ENCODE measurements around the gene SPATS2. TPM values are rescaled to one million over a fixed set of nuclear protein-coding genes. Genes with fewer than 3 reads are reported as not detected.
"Not testable (repeated sequence)": the region's sequence is repeated elsewhere in the genome, so short reads cannot be mapped to it uniquely, and the experiment has no call there.

SPATS2 gene
- total and polyA plus RNA-seq, 10 of the 15 experiments (the other 5 are each of a cell fraction or from before 2014, with no cell fraction given), result 9.0 to 54.2 (median 27.5) TPM

DNA sequence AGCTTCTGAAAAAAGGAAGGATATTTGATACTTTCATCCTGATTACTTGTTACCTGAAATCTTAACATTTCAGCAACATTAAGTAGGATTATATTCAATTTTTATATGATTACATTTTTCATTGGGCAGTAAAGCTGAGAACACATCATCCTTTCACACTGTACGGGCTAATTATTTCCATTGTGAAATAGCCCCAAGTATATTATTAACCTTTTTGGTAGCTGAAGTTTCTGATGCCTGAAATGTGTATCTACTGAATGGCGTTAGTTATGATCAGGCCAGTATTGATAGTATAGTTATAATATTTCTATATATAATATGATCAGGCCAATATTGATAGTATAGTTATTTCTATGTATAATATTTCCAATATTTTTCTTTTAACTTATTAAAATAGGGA is 10.1 kb downstream of the SPATS2 start (continued):
- TF ChIP-seq, protein P1, sequence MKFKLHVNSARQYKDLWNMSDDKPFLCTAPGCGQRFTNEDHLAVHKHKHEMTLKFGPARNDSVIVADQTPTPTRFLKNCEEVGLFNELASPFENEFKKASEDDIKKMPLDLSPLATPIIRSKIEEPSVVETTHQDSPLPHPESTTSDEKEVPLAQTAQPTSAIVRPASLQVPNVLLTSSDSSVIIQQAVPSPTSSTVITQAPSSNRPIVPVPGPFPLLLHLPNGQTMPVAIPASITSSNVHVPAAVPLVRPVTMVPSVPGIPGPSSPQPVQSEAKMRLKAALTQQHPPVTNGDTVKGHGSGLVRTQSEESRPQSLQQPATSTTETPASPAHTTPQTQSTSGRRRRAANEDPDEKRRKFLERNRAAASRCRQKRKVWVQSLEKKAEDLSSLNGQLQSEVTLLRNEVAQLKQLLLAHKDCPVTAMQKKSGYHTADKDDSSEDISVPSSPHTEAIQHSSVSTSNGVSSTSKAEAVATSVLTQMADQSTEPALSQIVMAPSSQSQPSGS (IDR thresholded peaks at IDR 0.05; ENCODE audit: low read length), result no peak
- TF ChIP-seq, protein P2, sequence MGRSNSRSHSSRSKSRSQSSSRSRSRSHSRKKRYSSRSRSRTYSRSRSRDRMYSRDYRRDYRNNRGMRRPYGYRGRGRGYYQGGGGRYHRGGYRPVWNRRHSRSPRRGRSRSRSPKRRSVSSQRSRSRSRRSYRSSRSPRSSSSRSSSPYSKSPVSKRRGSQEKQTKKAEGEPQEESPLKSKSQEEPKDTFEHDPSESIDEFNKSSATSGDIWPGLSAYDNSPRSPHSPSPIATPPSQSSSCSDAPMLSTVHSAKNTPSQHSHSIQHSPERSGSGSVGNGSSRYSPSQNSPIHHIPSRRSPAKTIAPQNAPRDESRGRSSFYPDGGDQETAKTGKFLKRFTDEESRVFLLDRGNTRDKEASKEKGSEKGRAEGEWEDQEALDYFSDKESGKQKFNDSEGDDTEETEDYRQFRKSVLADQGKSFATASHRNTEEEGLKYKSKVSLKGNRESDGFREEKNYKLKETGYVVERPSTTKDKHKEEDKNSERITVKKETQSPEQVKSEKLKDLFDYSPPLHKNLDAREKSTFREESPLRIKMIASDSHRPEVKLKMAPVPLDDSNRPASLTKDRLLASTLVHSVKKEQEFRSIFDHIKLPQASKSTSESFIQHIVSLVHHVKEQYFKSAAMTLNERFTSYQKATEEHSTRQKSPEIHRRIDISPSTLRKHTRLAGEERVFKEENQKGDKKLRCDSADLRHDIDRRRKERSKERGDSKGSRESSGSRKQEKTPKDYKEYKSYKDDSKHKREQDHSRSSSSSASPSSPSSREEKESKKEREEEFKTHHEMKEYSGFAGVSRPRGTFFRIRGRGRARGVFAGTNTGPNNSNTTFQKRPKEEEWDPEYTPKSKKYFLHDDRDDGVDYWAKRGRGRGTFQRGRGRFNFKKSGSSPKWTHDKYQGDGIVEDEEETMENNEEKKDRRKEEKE (IDR thresholded peaks at IDR 0.05), result no peak

DNA sequence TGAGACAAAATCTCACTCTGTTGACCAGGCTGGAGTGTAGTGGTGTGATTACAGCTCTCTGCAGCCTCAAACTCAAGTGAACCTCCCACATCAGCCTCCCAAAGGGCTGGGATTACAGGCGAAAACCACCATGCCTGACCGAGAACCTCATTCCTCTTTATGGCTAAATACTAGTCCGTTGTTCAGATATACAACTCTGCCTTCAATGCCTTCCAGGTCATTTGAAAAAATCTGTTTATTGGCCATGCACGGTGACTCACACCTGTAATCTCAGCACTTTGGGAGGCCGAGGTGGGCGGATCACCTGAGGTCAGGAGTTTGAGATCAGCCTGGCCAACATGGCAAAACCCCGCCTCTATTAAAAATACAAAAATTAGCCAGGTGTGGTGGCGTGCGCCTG is 12.9 kb downstream of the SPATS2 start:
- H3K36me3 ChIP-seq (ENCODE audit: control insufficient read depth in 2 of 2, insufficient read depth in 2 of 2, low read length in 1 of 2); H2AFZ ChIP-seq (ENCODE audit: control insufficient read depth, low read depth, low read length); H3K9ac ChIP-seq (ENCODE audit: control insufficient read depth, insufficient read depth, low read length); BruUV-seq (replicated peaks); POLR2A ChIA-PET; intact Hi-C loops (cut with micrococcal nuclease; ENCODE audit: unreplicated experiment); DNase-seq (ENCODE audit: low read depth, low spot score); H3K27ac ChIP-seq (ENCODE audit: control insufficient read depth, insufficient read depth); RAD21 ChIA-PET (ENCODE audit: unreplicated experiment); H3K9me3 ChIP-seq (replicated peaks; ENCODE audit: control insufficient read depth, insufficient read depth, low read length); FAIRE-seq; in situ Hi-C loops (cut with MboI); H3K4me3 ChIP-seq; CTCF ChIA-PET; ATAC-seq; H3K4me1 ChIP-seq (ENCODE audit: control insufficient read depth, insufficient read depth, low read length); H3K4me2 ChIP-seq (ENCODE audit: control insufficient read depth, insufficient read depth); SMC1A ChIA-PET (ENCODE audit: uncharacterized antibody, unreplicated experiment); H3K27me3 ChIP-seq (replicated peaks in 1 of 2; ENCODE audit: control insufficient read depth in 2 of 2, insufficient read depth in 2 of 2, low read length in 1 of 2); H4K20me1 ChIP-seq (ENCODE audit: control insufficient read depth, insufficient read depth): not testable (repeated sequence)
- WGBS (ENCODE audit: insufficient coverage, insufficient replicate concordance, low lambda C conversion rate, missing lambda C conversion rate), result 94% methylated on average over 9 of the region's 9 CpGs
- peaks cover 78% of the 10 kb centered on the region for H3K79me2 ChIP-seq (ENCODE audit: control insufficient read depth, insufficient read depth, low read length)
